H9 (cell line): ENCODE measurements around the gene KCND2. TPM values are rescaled to one million over a fixed set of nuclear protein-coding genes. Genes with fewer than 3 reads are reported as not detected.
A peak's percentile ranks its signal among the peaks of the same experiment; 100 is the strongest.

ENCODE experiments used
- DNase-seq: peaks from one replicate; pipeline ENCODE4 v3.0.0-alpha.2; 2017
- H2AFZ ChIP-seq: one replicate; pipeline ENCODE4 v1.6.1; 2013; ENCODE audit warnings: mild to moderate bottlenecking, low read length, control low read depth, moderate library complexity
- H2AK5ac ChIP-seq: 2 replicates; pipeline ENCODE4 v1.6.1; 2013; ENCODE audit warnings: low read length, control low read depth, mixed read lengths; ENCODE audit not compliant: insufficient read length
- H2BK120ac ChIP-seq: one replicate; pipeline ENCODE4 v1.6.1; 2013; ENCODE audit warnings: low read depth, mild to moderate bottlenecking, low read length, control low read depth, inconsistent platforms; ENCODE audit not compliant: poor library complexity, severe bottlenecking
- H2BK12ac ChIP-seq: 2 replicates; pipeline ENCODE4 v1.6.1; 2013; ENCODE audit warnings: low read length, control low read depth, mixed read lengths, low read depth; ENCODE audit not compliant: insufficient read length
- H2BK15ac ChIP-seq: 2 replicates; pipeline ENCODE4 v1.6.1; 2013; ENCODE audit warnings: low read depth, low read length, control low read depth
- H2BK20ac ChIP-seq: one replicate; pipeline ENCODE4 v1.6.1; 2013; ENCODE audit warnings: low read depth, mild to moderate bottlenecking, low read length, control low read depth, inconsistent platforms; ENCODE audit not compliant: poor library complexity, severe bottlenecking
- H2BK5ac ChIP-seq: 2 replicates; pipeline ENCODE4 v1.6.1; 2013; ENCODE audit warnings: low read length, control low read depth, mixed read lengths; ENCODE audit not compliant: insufficient read length
- H3K14ac ChIP-seq: 2 replicates; pipeline ENCODE4 v1.6.1; 2013; ENCODE audit warnings: low read length, control low read depth; ENCODE audit not compliant: insufficient read depth
- H3K18ac ChIP-seq: 2 replicates; pipeline ENCODE4 v1.6.1; 2013; ENCODE audit warnings: low read depth, mild to moderate bottlenecking, mixed read lengths, low read length, control low read depth; ENCODE audit not compliant: insufficient read length
- H3K23ac ChIP-seq: 2 replicates; pipeline ENCODE4 v1.6.1; 2013; ENCODE audit warnings: low read length, control low read depth, mixed read lengths, low read depth; ENCODE audit not compliant: insufficient read length
- H3K23me2 ChIP-seq: 2 replicates; pipeline ENCODE4 v1.6.1; 2013; ENCODE audit warnings: low read depth, mild to moderate bottlenecking, mixed read lengths, low read length, control low read depth; ENCODE audit not compliant: insufficient read length, poor library complexity, severe bottlenecking
- H3K27ac ChIP-seq: 2 replicates; pipeline ENCODE4 v1.5.1; 2013; ENCODE audit warnings: low read length, control low read depth, mixed read lengths, low read depth; ENCODE audit not compliant: insufficient read length
- H3K27me3 ChIP-seq: 2 replicates; pipeline ENCODE4 v1.6.1; 2013; ENCODE audit warnings: low read length, control low read depth, inconsistent platforms; ENCODE audit not compliant: insufficient read depth
- H3K4ac ChIP-seq: 2 replicates; pipeline ENCODE4 v1.6.1; 2013; ENCODE audit warnings: low read depth, mild to moderate bottlenecking, control low read depth, inconsistent platforms, low read length, moderate library complexity
- H3K4me1 ChIP-seq: 2 replicates; pipeline ENCODE4 v1.6.1; 2013; ENCODE audit warnings: low read length, control low read depth, inconsistent platforms; ENCODE audit not compliant: insufficient read depth
- H3K4me2 ChIP-seq: 2 replicates; pipeline ENCODE4 v1.6.1; 2013; ENCODE audit warnings: low read length, control low read depth, mixed read lengths; ENCODE audit not compliant: insufficient read length, insufficient read depth
- H3K56ac ChIP-seq: 2 replicates; pipeline ENCODE4 v1.6.1; 2013; ENCODE audit warnings: low read depth, mild to moderate bottlenecking, mixed read lengths, low read length, control low read depth; ENCODE audit not compliant: insufficient read length
- H3K79me1 ChIP-seq: 2 replicates; pipeline ENCODE4 v1.6.1; 2013; ENCODE audit warnings: low read depth, mild to moderate bottlenecking, moderate library complexity, low read length, control low read depth, inconsistent platforms; ENCODE audit not compliant: insufficient read depth, poor library complexity, severe bottlenecking
- H3K79me2 ChIP-seq: 2 replicates; pipeline ENCODE4 v1.6.1; 2013; ENCODE audit warnings: low read length, control low read depth, inconsistent platforms; ENCODE audit not compliant: insufficient read depth
- H3K9ac ChIP-seq: 2 replicates; pipeline ENCODE4 v1.6.1; 2013; ENCODE audit warnings: low read length, control low read depth, mixed read lengths; ENCODE audit not compliant: insufficient read length; ENCODE audit errors: extremely low read depth
- H3K9me3 ChIP-seq: one replicate; pipeline ENCODE4 v1.6.1; 2013; ENCODE audit warnings: low read depth, low read length, inconsistent platforms; ENCODE audit not compliant: control insufficient read depth
- H3T11ph ChIP-seq: one replicate; pipeline ENCODE4 v1.6.1; 2013; ENCODE audit warnings: mild to moderate bottlenecking, low read length, control low read depth, inconsistent platforms
- H4K20me1 ChIP-seq: one replicate; pipeline ENCODE4 v1.6.1; 2013; ENCODE audit not compliant: control insufficient read depth, insufficient read length, insufficient read depth
- H4K5ac ChIP-seq: 2 replicates; pipeline ENCODE4 v1.6.1; 2013; ENCODE audit warnings: low read depth, mild to moderate bottlenecking, mixed read lengths, low read length, control low read depth; ENCODE audit not compliant: insufficient read length
- H4K8ac ChIP-seq: replicated peaks from 2 replicates; pipeline ENCODE4 v1.6.1; 2013; ENCODE audit warnings: low read length, control low read depth, mixed read lengths, low read depth; ENCODE audit not compliant: insufficient read length
- H4K91ac ChIP-seq: 2 replicates; pipeline ENCODE4 v1.6.1; 2013; ENCODE audit warnings: low read depth, mild to moderate bottlenecking, moderate library complexity, mixed read lengths, low read length, control low read depth; ENCODE audit not compliant: insufficient read length
- H3K27ac Mint-ChIP-seq, 3 experiments: 2 replicates in 2 of 3; 3 replicates in 1 of 3; pipeline ENCODE4 v1.8.0; 2020 to 2021; ENCODE audit warnings: mixed read lengths in 3 of 3, mild to moderate bottlenecking in 1 of 3, moderate library complexity in 1 of 3
- H3K27me3 Mint-ChIP-seq: 2 replicates; pipeline ENCODE4 v1.8.0; 2021; ENCODE audit warnings: low read depth, mild to moderate bottlenecking, moderate library complexity, mixed read lengths
- H3K36me3 Mint-ChIP-seq, 3 experiments: 2 replicates in 2 of 3; 3 replicates in 1 of 3; pipeline ENCODE4 v1.8.0; 2020 to 2021; ENCODE audit warnings: low read depth in 3 of 3, mixed read lengths in 3 of 3; ENCODE audit not compliant: insufficient read depth in 1 of 3
- H3K4me1 Mint-ChIP-seq, 2 experiments: 2 replicates each; pipeline ENCODE4 v1.8.0; 2020; ENCODE audit warnings: mixed read lengths in 2 of 2
- H3K4me3 Mint-ChIP-seq, 2 experiments: 2 replicates in 1 of 2; 3 replicates in 1 of 2; pipeline ENCODE4 v1.8.0; 2020 to 2021; ENCODE audit warnings: mild to moderate bottlenecking in 2 of 2, mixed read lengths in 2 of 2, moderate library complexity in 1 of 2
- H3K9me3 Mint-ChIP-seq, 2 experiments: 2 replicates in 1 of 2; 3 replicates in 1 of 2; pipeline ENCODE4 v1.8.0; 2020; ENCODE audit warnings: mild to moderate bottlenecking in 2 of 2, mixed read lengths in 2 of 2, moderate library complexity in 1 of 2
- CTCF ChIP-seq: fragments of 200-600 bp; sonication (generic); conservative IDR thresholded peaks from 3 replicates; pipeline ENCODE4 v1.8.0; 2021; ENCODE audit warnings: antibody characterized with exemption, mild to moderate bottlenecking
- WGBS: extraction: QIAGEN DNeasy Blood & Tissue Kit; methylation state at CpG from one replicate; pipeline ENCODE4 v1.1.7; 2013; ENCODE audit warnings: missing lambda C conversion rate, low lambda C conversion rate, mixed read lengths; ENCODE audit not compliant: insufficient read length; ENCODE audit errors: extremely low coverage; 5-methylcytosine and 5-hydroxymethylcytosine counted together
- total RNA-seq: library from RNA; stranded (reverse); gene quantifications from 2 replicates; pipeline ENCODE4 v1.2.1, GENCODE V29; 2021

Gene KCND2
- total RNA-seq, 1 experiment from 2014 or later = 6.4 TPM

- WGBS = no CpG with 5 or more reads among the region's 4 CpGs
Measured at GRCh38 chr7:120583899-120584586, 311.1 kb downstream of the KCND2 start.

More at GRCh38 chr7:120583899-120584586, 311.1 kb downstream of the KCND2 start:
- no peak overlapping the region for H2BK12ac ChIP-seq
- H3K9ac ChIP-seq = no peak overlapping the region
- no peaks in the 10 kb centered on the region for H3K23me2 ChIP-seq
- peak overlapping the region in 2 of 3 experiments; percentile 1 to 46; a peak in 2 of 7 replicates for H3K27ac Mint-ChIP-seq
- H3K27me3 ChIP-seq = no peaks in the 10 kb centered on the region
- H2BK5ac ChIP-seq = no peak overlapping the region
- H3K36me3 Mint-ChIP-seq = no peaks in the 10 kb centered on the region
- H2BK20ac ChIP-seq = no peak overlapping the region
- H2AFZ ChIP-seq = no peak overlapping the region
- H3K23ac ChIP-seq = no peak overlapping the region
- no peak overlapping the region for H3T11ph ChIP-seq
- no peaks in the 10 kb centered on the region for H4K20me1 ChIP-seq
- no peaks in the 10 kb centered on the region for H3K79me1 ChIP-seq
- no peaks in the 10 kb centered on the region for H3K79me2 ChIP-seq
- H3K27ac ChIP-seq = no peak overlapping the region
- H3K4me3 Mint-ChIP-seq = no peak overlapping the region
- H3K18ac ChIP-seq = no peak overlapping the region
- no peak for TF ChIP-seq CTCF
- H3K4me1 ChIP-seq = no peaks in the 10 kb centered on the region; the same call in 1 of the 2 replicates
- H4K5ac ChIP-seq = no peak overlapping the region
- no peak overlapping the region for H2AK5ac ChIP-seq
- peaks cover 14 to 15% of the 10 kb centered on the region in 2 experiments for H3K4me1 Mint-ChIP-seq
- H3K56ac ChIP-seq = no peak overlapping the region
- H3K27me3 Mint-ChIP-seq = no peaks in the 10 kb centered on the region
- no peaks in the 10 kb centered on the region for H3K9me3 Mint-ChIP-seq
- H3K4me2 ChIP-seq = no peak overlapping the region
- H3K14ac ChIP-seq = no peak overlapping the region
- no peak overlapping the region for H2BK15ac ChIP-seq
- H4K8ac ChIP-seq = no peak overlapping the region
- no peak overlapping the region for H4K91ac ChIP-seq
- H2BK120ac ChIP-seq = no peak overlapping the region
- no peak overlapping the region for H3K4ac ChIP-seq
- no peaks in the 10 kb centered on the region for H3K9me3 ChIP-seq
- DNase-seq = no peak
